K562 (cell line): ENCODE results near the gene JHY. TPM values are rescaled to one million over a fixed set of nuclear protein-coding genes. Genes with fewer than 3 reads are reported as not detected.

Experiments used
- ATAC-seq: fragments of 200-7000 bp; cut with Tn5 transposase; 3 replicates; pipeline ENCODE4 v1.9.1; 2020; ENCODE audit warnings: moderate library complexity
- BruUV-seq: library from RNA; stranded (reverse); fragments of 400-500 nt; replicated peaks from 2 replicates; lab custom pipeline; 2021; lab: Mats Ljungman, UMichigan
- CTCF ChIA-PET: fragments of 300-600 bp; formaldehyde crosslinking; extraction: SDS; loops from one replicate; lab custom pipeline; 2021; ENCODE audit warnings: low intra/inter-chr PET ratio; lab: Yijun Ruan, JAX
- POLR2A ChIA-PET: fragments of 300-600, 350-650 bp; sonication (Branson Sonifier 250); formaldehyde crosslinking; extraction: SDS; loops from one replicate; lab custom pipeline; 2021; ENCODE audit warnings: antibody characterized with exemption, inconsistent platforms; lab: Yijun Ruan, JAX
- DNase-seq, 4 experiments: peaks; one replicate each; pipeline versions ENCODE4 v3.0.0 to v3.0.0-alpha.2; 2011 to 2018; ENCODE audit warnings: low spot score in 3 of 4, mixed read lengths in 3 of 4; ENCODE audit errors: extremely low read depth in 1 of 4
- FAIRE-seq: peaks from 2 replicates; lab custom pipeline; 2011; peaks lifted over from hg19 to GRCh38; lab: Jason Lieb, UNC
- H2AFZ ChIP-seq: 2 replicates; pipeline ENCODE4 v1.6.0; 2011; ENCODE audit warnings: low read depth, low read length, control low read depth, inconsistent platforms
- H3K27ac ChIP-seq: fragments of 200-600 bp; 3 replicates; pipeline ENCODE4 v1.8.0; 2011; ENCODE audit warnings: low read depth, mild to moderate bottlenecking, control low read depth, inconsistent platforms, low read length, moderate library complexity, mixed read lengths; ENCODE audit errors: extremely low read depth
- H3K27me3 ChIP-seq, 2 experiments: fragments of 300-600 bp in 1 of 2; 2 replicates in 1 of 2; 3 replicates in 1 of 2; pipeline versions ENCODE4 v1.6.0 to v1.8.0; 2011; ENCODE audit warnings: inconsistent platforms in 2 of 2, low read length in 2 of 2, mild to moderate bottlenecking in 1 of 2, mixed read lengths in 1 of 2, moderate library complexity in 1 of 2; ENCODE audit not compliant: control insufficient read depth in 2 of 2, insufficient read depth in 2 of 2
- H3K36me3 ChIP-seq: fragments of 300-600 bp; 3 replicates; pipeline ENCODE4 v1.8.0; 2011; ENCODE audit warnings: mild to moderate bottlenecking, low read length, inconsistent platforms; ENCODE audit not compliant: control insufficient read depth, insufficient read depth
- H3K4me1 ChIP-seq, 2 experiments: fragments of 200-600 bp in 1 of 2; replicated peaks in 1 of 2; 2 replicates in 1 of 2; 3 replicates in 1 of 2; pipeline versions ENCODE4 v1.5.1 to v1.8.0; 2011; ENCODE audit warnings: inconsistent platforms in 2 of 2, low read length in 2 of 2, mild to moderate bottlenecking in 1 of 2, mixed read lengths in 1 of 2, moderate library complexity in 1 of 2; ENCODE audit not compliant: control insufficient read depth in 2 of 2, insufficient read depth in 2 of 2
- H3K4me2 ChIP-seq: 2 replicates; pipeline ENCODE4 v1.6.1; 2011; ENCODE audit warnings: low read length, control low read depth, inconsistent platforms, mixed read lengths; ENCODE audit not compliant: insufficient read depth
- H3K4me3 ChIP-seq: fragments of 200-600 bp; sonication (generic), shearing (Covaris generic); 2 replicates; pipeline ENCODE4 v1.5.1; 2016; ENCODE audit warnings: control low read depth, inconsistent platforms
- H3K79me2 ChIP-seq: fragments of 200-600 bp; 3 replicates; pipeline ENCODE4 v1.8.0; 2011; ENCODE audit warnings: low read length, inconsistent platforms; ENCODE audit not compliant: control insufficient read depth, insufficient read depth
- H3K9ac ChIP-seq, 2 experiments: 2 replicates each; pipeline versions ENCODE4 v1.6.0 to v1.6.1; 2011; ENCODE audit warnings: low read depth in 2 of 2, low read length in 2 of 2, control low read depth in 1 of 2, inconsistent platforms in 1 of 2, mild to moderate bottlenecking in 1 of 2, mixed read lengths in 1 of 2; ENCODE audit not compliant: insufficient read depth in 1 of 2
- H3K9me1 ChIP-seq: one replicate; pipeline ENCODE4 v1.6.0; 2011; ENCODE audit warnings: inconsistent platforms, mild to moderate bottlenecking, low read length, moderate library complexity; ENCODE audit not compliant: control insufficient read depth, insufficient read depth
- H3K9me3 ChIP-seq: replicated peaks from 2 replicates; pipeline ENCODE4 v1.5.1; 2011; ENCODE audit warnings: low read depth, low read length, inconsistent platforms; ENCODE audit not compliant: control insufficient read depth, insufficient read depth
- H4K20me1 ChIP-seq: replicated peaks from 2 replicates; pipeline ENCODE4 v1.6.1; 2011; ENCODE audit warnings: low read length, inconsistent platforms, mixed read lengths; ENCODE audit not compliant: control insufficient read depth, insufficient read depth
- FOXP1 ChIP-seq: sonication (generic); formaldehyde crosslinking; IDR thresholded peaks from 2 replicates; pipeline ENCODE4 v1.8.0; 2022; ENCODE audit warnings: mild to moderate bottlenecking, missing genetic modification reagents
- MAFG ChIP-seq: fragments of 450-650 bp; conservative IDR thresholded peaks from 2 replicates; pipeline ENCODE4 v1.6.1; 2016; ENCODE audit warnings: missing genetic modification characterization, missing compliant biosample characterization
- MYBL2 ChIP-seq, 2 experiments: fragments of 450-650 bp in 1 of 2; sonication (generic) in 1 of 2; formaldehyde crosslinking in 1 of 2; IDR thresholded peaks; 2 replicates each; pipeline versions ENCODE4 v1.6.1 to v1.8.1; 2017 to 2022; ENCODE audit warnings: borderline replicate concordance in 1 of 2, inconsistent platforms in 1 of 2, low read depth in 1 of 2, mild to moderate bottlenecking in 1 of 2, missing genetic modification reagents in 1 of 2, moderate library complexity in 1 of 2
- RBM15 ChIP-seq: fragments of 200-400 bp; formaldehyde crosslinking; IDR thresholded peaks from 2 replicates; pipeline ENCODE4 v1.6.1; 2018; ENCODE audit warnings: mild to moderate bottlenecking, low read length, moderate library complexity; ENCODE audit not compliant: insufficient read depth
- ZEB2 ChIP-seq: fragments of 450-650 bp; IDR thresholded peaks from 2 replicates; pipeline ENCODE4 v1.6.1; 2016
- ZNF253 ChIP-seq: fragments of 250-450 bp; sonication (Bioruptor Pico); conservative IDR thresholded peaks from 2 replicates; pipeline ENCODE4 v1.6.1; 2021; ENCODE audit warnings: mild to moderate bottlenecking
- ZSCAN32 ChIP-seq: fragments of 450-650 bp; formaldehyde crosslinking; IDR thresholded peaks from 2 replicates; pipeline ENCODE4 v1.4.0; 2020; ENCODE audit warnings: mild to moderate bottlenecking, moderate library complexity
- WGBS: fragments of 100-300 bp; shearing (Covaris generic); methylation state at CpG from one replicate; pipeline ENCODE4 v1.1.6; 2016; ENCODE audit warnings: low coverage, mixed read lengths; ENCODE audit not compliant: insufficient coverage; ENCODE audit errors: missing lambda C conversion rate; 5-methylcytosine and 5-hydroxymethylcytosine counted together
- in situ Hi-C: fragments of 300-500 bp; cut with MboI; formaldehyde crosslinking; loops from 4 replicates; pipeline ENCODE4 v1.15.0; 2018; ENCODE audit warnings: inconsistent platforms, mixed read lengths
- intact Hi-C: fragments of 100-400 bp; cut with micrococcal nuclease; formaldehyde crosslinking; loops from 2 replicates; pipeline ENCODE4 v1.14.2; 2022
- polyA plus RNA-seq, 8 experiments: library from polyadenylated mRNA; depleted of rRNA in 4 of 8; stranded (reverse) in 5 of 8; unstranded in 3 of 8; fragments of >200 nt; fragmentation: Nextera tagmentation in 2 of 8; fragmentation: Illumina TruSeq in 1 of 8; extraction: Ambion mirVana in 2 of 8; extraction: Trizol in 1 of 8; gene quantifications; 2 replicates each; pipeline versions ENCODE4 v1.2.1 to v1.2.3, GENCODE V29; 2011 to 2014; ENCODE audit warnings: inconsistent platforms in 1 of 8, missing spikeins in 1 of 8
- total RNA-seq, 7 experiments: library from RNA; depleted of rRNA in 6 of 7; stranded (reverse); fragments of >200 nt in 6 of 7; fragmentation: Illumina TruSeq in 2 of 7; extraction: Trizol in 2 of 7; gene quantifications; 2 replicates each; pipeline versions ENCODE4 v1.2.1 to v1.2.3, GENCODE V29; 2011 to 2021; ENCODE audit warnings: low replicate concordance in 1 of 7
- TF ChIP-seq, protein P1 (sequence below): fragments of 450-650 bp; IDR thresholded peaks from 2 replicates; pipeline ENCODE4 v1.6.1; 2017; ENCODE audit warnings: antibody characterized with exemption, mild to moderate bottlenecking
- TF ChIP-seq, protein P2 (sequence below): fragments of 250-450 bp; sonication (Bioruptor Pico); IDR thresholded peaks from 2 replicates; pipeline ENCODE4 v1.5.0; 2021; ENCODE audit warnings: mild to moderate bottlenecking, moderate library complexity
- TF ChIP-seq, protein P3 (sequence below): sonication (generic); formaldehyde crosslinking; IDR thresholded peaks from 2 replicates; pipeline ENCODE4 v1.8.1; 2023; ENCODE audit warnings: missing genetic modification reagents, mild to moderate bottlenecking, borderline replicate concordance

JHY gene
- total and polyA plus RNA-seq, 9 of the 15 experiments (the other 6 are each of a cell fraction or from before 2014, with no cell fraction given): not detected

DNA sequence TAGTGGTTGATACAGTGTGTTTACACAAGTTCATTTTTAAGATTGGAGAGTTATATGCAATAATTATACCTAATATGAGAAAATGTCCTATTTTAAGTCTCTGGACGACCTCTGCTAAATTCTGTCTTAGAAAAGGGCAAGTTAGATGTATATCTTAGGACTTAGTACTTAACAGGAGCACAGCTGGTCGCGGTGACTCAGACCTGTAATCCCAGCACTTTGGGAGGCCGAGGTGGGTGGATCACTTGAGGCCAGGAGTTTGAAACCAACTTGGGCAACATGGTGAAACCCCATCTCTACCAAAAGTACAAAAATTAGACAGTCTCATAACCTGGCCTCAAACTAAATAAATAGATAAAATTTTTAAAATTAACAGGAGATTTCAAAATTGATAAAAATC is 71.9 kb downstream of the JHY start:
- Histone ChIP-seq H3K4me2 (no peak overlapping the region), H3K9me3 (no peaks in the 10 kb centered on the region), H4K20me1 (no peaks in the 10 kb centered on the region), H3K79me2 (no peaks in the 10 kb centered on the region), H3K27me3 (peaks cover 0 to 8% of the 10 kb centered on the region in 2 experiments; a peak in 2 of 5 replicates), H2AFZ (no peak overlapping the region), H3K27ac (no peak overlapping the region), H3K9ac (no peak overlapping the region), H3K4me1 (no peaks in the 10 kb centered on the region), H3K36me3 (no peaks in the 10 kb centered on the region), H3K9me1 (no peaks in the 10 kb centered on the region), H3K4me3 (no peak overlapping the region)
- POLR2A ChIA-PET: no interaction called here
- CTCF ChIA-PET: no interaction called here
- intact Hi-C loops: no loop called here
- no peak for ATAC-seq
- 0% methylated on average over 4 of the region's 4 CpGs for WGBS
- FAIRE-seq: no peak
- in situ Hi-C loops: no loop called here
- BruUV-seq: no TSS peak
- DNase-seq: no peak
- TF ChIP-seq ZSCAN32 (CRISPR knock-in tag) (no peak), MYBL2 (IDR thresholded peaks at IDR 0.05; ENCODE audit: low read depth) (no peak), MYBL2 (CRISPR knock-in tag; IDR thresholded peaks at IDR 0.05; ENCODE audit: borderline replicate concordance) (no peak), ZEB2 (no peak), MAFG (tag) (no peak), ZNF253 (CRISPR knock-in tag) (no peak), FOXP1 (CRISPR knock-in tag) (no peak), RBM15 (no peak)
- TF ChIP-seq, protein P1, sequence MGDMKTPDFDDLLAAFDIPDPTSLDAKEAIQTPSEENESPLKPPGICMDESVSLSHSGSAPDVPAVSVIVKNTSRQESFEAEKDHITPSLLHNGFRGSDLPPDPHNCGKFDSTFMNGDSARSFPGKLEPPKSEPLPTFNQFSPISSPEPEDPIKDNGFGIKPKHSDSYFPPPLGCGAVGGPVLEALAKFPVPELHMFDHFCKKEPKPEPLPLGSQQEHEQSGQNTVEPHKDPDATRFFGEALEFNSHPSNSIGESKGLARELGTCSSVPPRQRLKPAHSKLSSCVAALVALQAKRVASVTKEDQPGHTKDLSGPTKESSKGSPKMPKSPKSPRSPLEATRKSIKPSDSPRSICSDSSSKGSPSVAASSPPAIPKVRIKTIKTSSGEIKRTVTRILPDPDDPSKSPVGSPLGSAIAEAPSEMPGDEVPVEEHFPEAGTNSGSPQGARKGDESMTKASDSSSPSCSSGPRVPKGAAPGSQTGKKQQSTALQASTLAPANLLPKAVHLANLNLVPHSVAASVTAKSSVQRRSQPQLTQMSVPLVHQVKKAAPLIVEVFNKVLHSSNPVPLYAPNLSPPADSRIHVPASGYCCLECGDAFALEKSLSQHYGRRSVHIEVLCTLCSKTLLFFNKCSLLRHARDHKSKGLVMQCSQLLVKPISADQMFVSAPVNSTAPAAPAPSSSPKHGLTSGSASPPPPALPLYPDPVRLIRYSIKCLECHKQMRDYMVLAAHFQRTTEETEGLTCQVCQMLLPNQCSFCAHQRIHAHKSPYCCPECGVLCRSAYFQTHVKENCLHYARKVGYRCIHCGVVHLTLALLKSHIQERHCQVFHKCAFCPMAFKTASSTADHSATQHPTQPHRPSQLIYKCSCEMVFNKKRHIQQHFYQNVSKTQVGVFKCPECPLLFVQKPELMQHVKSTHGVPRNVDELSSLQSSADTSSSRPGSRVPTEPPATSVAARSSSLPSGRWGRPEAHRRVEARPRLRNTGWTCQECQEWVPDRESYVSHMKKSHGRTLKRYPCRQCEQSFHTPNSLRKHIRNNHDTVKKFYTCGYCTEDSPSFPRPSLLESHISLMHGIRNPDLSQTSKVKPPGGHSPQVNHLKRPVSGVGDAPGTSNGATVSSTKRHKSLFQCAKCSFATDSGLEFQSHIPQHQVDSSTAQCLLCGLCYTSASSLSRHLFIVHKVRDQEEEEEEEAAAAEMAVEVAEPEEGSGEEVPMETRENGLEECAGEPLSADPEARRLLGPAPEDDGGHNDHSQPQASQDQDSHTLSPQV: no peak
- TF ChIP-seq, protein P2, sequence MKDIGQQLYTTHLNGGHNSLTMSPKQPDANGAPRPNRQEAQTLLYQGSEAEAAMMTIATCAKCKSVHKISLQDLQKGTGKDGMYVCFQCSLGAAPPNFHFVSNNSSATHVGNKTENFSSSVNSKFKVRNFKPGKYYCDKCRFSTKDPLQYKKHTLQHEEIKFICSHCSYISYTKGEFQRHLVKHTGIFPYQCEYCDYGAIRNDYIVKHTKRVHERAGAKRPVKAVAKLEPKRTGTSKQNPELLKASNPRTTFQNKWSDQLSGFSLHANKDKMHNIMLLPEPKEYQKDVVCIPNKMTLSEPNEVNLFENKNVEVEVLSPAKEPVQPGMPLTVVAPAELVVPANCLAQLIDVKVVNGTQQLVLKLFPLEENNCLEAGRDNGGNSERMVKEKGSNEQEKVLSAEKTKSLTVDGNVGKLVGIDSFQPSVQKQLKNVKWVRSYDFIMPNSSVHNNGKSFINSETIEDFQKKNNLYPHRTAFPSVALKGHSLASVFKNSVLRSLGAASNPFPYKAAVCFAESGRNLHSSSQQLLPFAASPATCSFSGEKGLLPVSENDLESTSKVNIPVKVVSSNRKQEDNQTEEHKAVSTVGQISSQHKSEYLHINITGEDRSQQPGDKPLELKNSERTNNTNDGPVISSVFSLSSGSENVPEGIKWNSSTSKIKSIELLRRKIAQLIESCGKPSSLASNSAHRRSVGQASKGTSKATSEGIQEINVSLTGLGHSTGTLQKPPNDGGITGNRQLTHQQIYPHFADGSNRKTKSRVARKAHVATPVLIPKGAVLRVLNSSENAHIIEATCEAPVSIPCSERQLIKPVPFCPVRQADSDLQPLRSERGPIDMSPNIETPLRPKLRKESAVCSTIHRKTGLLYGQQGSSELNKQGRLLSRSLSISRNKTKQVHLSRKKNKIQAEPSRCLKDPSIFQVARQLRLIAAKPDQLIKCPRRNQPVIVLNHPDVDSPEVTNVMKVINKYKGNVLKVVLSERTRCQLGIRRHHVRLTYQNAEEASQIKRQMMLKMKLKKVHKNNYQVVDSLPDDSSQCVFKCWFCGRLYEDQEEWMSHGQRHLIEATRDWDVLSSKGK: no peak
- TF ChIP-seq, protein P3, sequence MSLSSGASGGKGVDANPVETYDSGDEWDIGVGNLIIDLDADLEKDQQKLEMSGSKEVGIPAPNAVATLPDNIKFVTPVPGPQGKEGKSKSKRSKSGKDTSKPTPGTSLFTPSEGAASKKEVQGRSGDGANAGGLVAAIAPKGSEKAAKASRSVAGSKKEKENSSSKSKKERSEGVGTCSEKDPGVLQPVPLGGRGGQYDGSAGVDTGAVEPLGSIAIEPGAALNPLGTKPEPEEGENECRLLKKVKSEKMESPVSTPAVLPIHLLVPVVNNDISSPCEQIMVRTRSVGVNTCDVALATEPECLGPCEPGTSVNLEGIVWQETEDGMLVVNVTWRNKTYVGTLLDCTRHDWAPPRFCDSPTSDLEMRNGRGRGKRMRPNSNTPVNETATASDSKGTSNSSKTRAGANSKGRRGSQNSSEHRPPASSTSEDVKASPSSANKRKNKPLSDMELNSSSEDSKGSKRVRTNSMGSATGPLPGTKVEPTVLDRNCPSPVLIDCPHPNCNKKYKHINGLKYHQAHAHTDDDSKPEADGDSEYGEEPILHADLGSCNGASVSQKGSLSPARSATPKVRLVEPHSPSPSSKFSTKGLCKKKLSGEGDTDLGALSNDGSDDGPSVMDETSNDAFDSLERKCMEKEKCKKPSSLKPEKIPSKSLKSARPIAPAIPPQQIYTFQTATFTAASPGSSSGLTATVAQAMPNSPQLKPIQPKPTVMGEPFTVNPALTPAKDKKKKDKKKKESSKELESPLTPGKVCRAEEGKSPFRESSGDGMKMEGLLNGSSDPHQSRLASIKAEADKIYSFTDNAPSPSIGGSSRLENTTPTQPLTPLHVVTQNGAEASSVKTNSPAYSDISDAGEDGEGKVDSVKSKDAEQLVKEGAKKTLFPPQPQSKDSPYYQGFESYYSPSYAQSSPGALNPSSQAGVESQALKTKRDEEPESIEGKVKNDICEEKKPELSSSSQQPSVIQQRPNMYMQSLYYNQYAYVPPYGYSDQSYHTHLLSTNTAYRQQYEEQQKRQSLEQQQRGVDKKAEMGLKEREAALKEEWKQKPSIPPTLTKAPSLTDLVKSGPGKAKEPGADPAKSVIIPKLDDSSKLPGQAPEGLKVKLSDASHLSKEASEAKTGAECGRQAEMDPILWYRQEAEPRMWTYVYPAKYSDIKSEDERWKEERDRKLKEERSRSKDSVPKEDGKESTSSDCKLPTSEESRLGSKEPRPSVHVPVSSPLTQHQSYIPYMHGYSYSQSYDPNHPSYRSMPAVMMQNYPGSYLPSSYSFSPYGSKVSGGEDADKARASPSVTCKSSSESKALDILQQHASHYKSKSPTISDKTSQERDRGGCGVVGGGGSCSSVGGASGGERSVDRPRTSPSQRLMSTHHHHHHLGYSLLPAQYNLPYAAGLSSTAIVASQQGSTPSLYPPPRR (CRISPR knock-in tag): no peak
